ES-I3 (cell line): ENCODE results near the gene C5orf15.
"Not testable (repeated sequence)": the region's sequence is repeated elsewhere in the genome, so short reads cannot be mapped to it uniquely, and the experiment has no call there.

ENCODE experiments used
- H3K36me3 ChIP-seq: 2 replicates; pipeline ENCODE4 v1.6.1; 2013; ENCODE audit warnings: mild to moderate bottlenecking, low read length, control low read depth, moderate library complexity; ENCODE audit not compliant: insufficient read depth
- H3K4me1 ChIP-seq: 2 replicates; pipeline ENCODE4 v1.6.1; 2013; ENCODE audit warnings: mild to moderate bottlenecking, control low read depth, low read length; ENCODE audit not compliant: insufficient read depth
- H3K9ac ChIP-seq: 2 replicates; pipeline ENCODE4 v1.6.1; 2013; ENCODE audit warnings: low read depth, mild to moderate bottlenecking, low read length, moderate library complexity
- H3K9me3 ChIP-seq: 2 replicates; pipeline ENCODE4 v1.6.1; 2013; ENCODE audit warnings: mild to moderate bottlenecking, low read length, moderate library complexity; ENCODE audit not compliant: control insufficient read depth, insufficient read depth

The C5orf15 gene

DNA sequence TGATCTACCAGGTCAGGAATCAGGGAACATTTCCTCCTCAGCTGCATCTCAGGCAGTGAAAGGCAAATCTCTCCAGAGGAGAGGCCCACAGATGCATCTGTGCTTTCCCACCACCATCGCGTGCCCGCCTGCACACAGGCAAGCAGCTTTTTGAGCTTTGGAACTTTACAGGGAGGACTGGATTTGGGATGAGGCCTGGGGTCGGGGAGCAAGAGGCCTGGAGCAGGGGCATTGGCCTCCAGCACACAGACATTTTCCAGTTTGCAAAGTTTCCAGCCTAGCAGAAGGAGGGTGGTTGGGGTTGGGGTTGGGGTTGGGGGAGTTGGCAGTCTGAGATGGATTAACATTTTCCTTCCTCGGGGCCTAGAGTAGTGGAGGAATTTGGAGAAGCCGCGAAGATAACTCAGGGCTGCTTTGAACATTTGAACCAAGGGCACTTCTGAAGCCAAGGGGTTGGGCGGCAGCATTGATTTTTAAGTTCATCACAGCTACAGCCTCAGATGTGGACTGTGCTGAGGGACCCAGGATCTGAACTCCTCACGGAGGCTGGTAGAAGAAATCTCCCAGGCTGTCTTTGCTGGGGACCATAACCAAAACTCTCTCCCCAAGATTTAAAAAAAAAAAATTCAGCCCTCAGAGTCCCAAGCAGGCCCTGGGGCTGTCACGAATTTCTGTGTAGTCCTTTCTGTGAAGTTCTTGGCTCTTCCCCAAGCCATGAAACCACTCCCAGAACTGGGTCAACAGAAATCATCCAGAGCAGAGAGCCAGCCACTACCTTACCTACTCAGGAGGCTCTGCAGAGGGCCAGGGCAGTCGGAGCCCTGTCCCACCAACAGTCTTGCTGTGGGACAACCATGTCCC lies 25.6 kb downstream of the C5orf15 start:
- H3K36me3 ChIP-seq: no peaks in the 10 kb centered on the region
- no peaks in the 10 kb centered on the region for H3K9me3 ChIP-seq
- H3K4me1 ChIP-seq: no peaks in the 10 kb centered on the region; the same call in 1 of the 2 replicates
- no peak overlapping the region for H3K9ac ChIP-seq

DNA sequence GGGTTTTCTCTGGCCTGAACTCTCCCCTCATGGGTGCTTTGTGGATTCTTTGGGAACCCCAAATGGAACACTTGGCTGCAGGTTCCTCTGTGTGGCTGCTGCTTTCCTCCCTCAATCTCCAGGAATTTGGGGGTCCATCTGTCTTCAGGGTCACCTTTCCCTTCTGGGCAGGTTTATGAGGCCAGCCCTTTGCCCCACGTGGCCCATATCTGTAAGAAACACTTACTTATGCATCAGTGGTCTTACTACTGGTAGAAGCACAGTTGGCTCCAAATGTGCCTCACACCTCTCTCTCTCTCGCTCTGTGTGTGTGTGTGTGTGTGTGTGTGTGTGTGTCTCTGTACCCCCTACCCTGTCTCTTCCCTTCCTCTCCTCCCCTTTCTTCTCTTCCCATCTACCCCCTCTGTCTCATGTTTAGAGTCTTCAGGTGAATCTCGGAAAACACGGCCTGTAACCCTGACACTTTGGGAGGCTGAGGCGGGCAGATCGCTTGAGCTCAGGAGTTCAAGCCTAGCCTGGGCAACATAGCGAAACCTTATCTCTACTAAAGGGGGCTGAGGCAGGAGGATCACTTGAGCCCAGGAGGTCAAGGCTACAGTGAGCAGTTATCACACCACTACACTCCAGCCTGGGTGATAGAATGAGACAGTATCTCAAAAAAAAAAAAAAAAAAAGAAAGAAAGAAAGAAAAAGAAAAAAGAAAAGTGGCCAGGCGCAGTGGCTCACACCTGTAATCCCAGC lies 26.8 kb downstream of the C5orf15 start:
- no peaks in the 10 kb centered on the region for H3K36me3 ChIP-seq
- H3K4me1 ChIP-seq: no peaks in the 10 kb centered on the region; the same call in 1 of the 2 replicates
- H3K9me3 ChIP-seq: no peaks in the 10 kb centered on the region
- H3K9ac ChIP-seq: no peak overlapping the region

DNA sequence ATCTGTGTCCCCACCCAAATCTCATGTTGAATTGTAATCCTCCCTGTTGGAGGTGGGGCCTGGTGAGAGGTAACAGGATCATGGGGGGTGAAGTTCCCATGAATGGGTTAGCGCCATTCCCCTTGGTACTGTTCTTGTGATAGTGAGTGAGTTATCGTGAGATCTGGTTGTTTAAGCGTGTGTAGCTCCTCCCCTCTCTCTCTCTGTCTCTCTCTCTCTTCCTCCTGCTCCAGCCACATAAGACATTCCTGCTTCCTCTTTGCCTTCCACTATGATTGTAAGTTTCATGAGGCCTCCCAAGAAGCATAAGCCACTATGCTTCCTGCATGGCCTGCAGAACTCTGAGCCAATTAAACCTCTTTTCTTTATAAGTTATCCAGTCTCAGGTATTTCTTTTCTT lies 28.8 kb downstream of the C5orf15 start:
- Histone ChIP-seq H3K4me1 (no peaks in the 10 kb centered on the region; the same call in 1 of the 2 replicates), H3K9me3 (no peaks in the 10 kb centered on the region), H3K36me3 (no peaks in the 10 kb centered on the region), H3K9ac (no peak overlapping the region)

DNA sequence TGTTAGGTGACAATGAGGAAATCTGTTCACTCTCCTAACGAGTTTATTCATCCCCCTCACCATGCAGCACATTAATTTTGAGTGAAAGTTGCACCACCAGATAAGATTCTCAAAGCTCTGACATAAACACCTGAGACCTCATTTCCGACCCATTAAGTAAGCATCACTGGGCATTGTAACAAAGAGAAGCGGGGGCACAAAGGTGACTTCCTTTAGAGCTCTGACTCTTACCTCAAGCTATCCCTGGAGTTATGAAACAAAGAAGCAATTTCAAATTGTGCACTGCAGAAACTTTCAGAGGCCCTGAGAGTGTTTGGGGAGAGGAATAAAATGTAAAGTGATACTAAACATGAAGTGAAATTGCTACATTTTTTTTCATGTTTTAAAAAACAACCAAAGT lies 29.5 kb downstream of the C5orf15 start:
- Histone ChIP-seq H3K4me1 (no peaks in the 10 kb centered on the region; the same call in 1 of the 2 replicates), H3K36me3 (no peaks in the 10 kb centered on the region)

GRCh38 chr5:133938039-133938821 lies 30.2 kb downstream of the C5orf15 start:
- Histone ChIP-seq H3K4me1 (no peaks in the 10 kb centered on the region; the same call in 1 of the 2 replicates), H3K9ac (no peak overlapping the region), H3K9me3 (no peaks in the 10 kb centered on the region), H3K36me3 (no peaks in the 10 kb centered on the region)

More for the DNA sequence above, 29.5 kb downstream of the C5orf15 start:
- no peaks in the 10 kb centered on the region for H3K9me3 ChIP-seq
- H3K9ac ChIP-seq: no peak overlapping the region

GRCh38 chr5:133937628-133938027 lies 30.8 kb downstream of the C5orf15 start:
- not testable (repeated sequence) for H3K36me3 ChIP-seq, H3K4me1 ChIP-seq

GRCh38 chr5:133936651-133937015 lies 31.8 kb downstream of the C5orf15 start:
- no peak overlapping the region for H3K9ac ChIP-seq
- H3K9me3 ChIP-seq: no peaks in the 10 kb centered on the region
- no peaks in the 10 kb centered on the region for H3K36me3 ChIP-seq
- H3K4me1 ChIP-seq: no peaks in the 10 kb centered on the region; the same call in 1 of the 2 replicates

More at GRCh38 chr5:133937628-133938027, 30.8 kb downstream of the C5orf15 start:
- H3K9me3 ChIP-seq, H3K9ac ChIP-seq: not testable (repeated sequence)

GRCh38 chr5:133935991-133936650 lies 32.3 kb downstream of the C5orf15 start:
- H3K36me3 ChIP-seq, H3K4me1 ChIP-seq, H3K9me3 ChIP-seq, H3K9ac ChIP-seq: not testable (repeated sequence)

- Histone ChIP-seq H3K9me3 (no peaks in the 10 kb centered on the region), H3K4me1 (no peaks in the 10 kb centered on the region; the same call in 1 of the 2 replicates), H3K36me3 (no peaks in the 10 kb centered on the region), H3K9ac (no peak overlapping the region)
These were observed 32.8 kb downstream of the C5orf15 start for GRCh38 chr5:133935667-133935940.

- Histone ChIP-seq H3K9ac (no peak overlapping the region), H3K9me3 (no peaks in the 10 kb centered on the region), H3K36me3 (no peaks in the 10 kb centered on the region), H3K4me1 (no peaks in the 10 kb centered on the region; the same call in 1 of the 2 replicates)
These were observed 33.4 kb downstream of the C5orf15 start for GRCh38 chr5:133934822-133935666.

GRCh38 chr5:133934311-133934710 lies 34.1 kb downstream of the C5orf15 start:
- Histone ChIP-seq H3K36me3 (no peaks in the 10 kb centered on the region), H3K4me1 (no peaks in the 10 kb centered on the region; the same call in 1 of the 2 replicates), H3K9me3 (no peaks in the 10 kb centered on the region), H3K9ac (no peak overlapping the region)

GRCh38 chr5:133933670-133934295 lies 34.6 kb downstream of the C5orf15 start:
- Histone ChIP-seq H3K36me3 (no peaks in the 10 kb centered on the region), H3K9ac (no peak overlapping the region), H3K4me1 (no peaks in the 10 kb centered on the region), H3K9me3 (no peaks in the 10 kb centered on the region)

- Histone ChIP-seq H3K9ac (no peak overlapping the region), H3K4me1 (no peaks in the 10 kb centered on the region), H3K9me3 (no peaks in the 10 kb centered on the region), H3K36me3 (no peaks in the 10 kb centered on the region)
These were observed 35.3 kb downstream of the C5orf15 start for GRCh38 chr5:133933169-133933509.
